Stimulated activated CD8-positive, alpha-beta memory T cell treated with anti-CD3 and anti-CD28 coated beads, Interleukin-7, amount 100 ng/mL, for 48 hours (primary cell): ENCODE data around the gene EEFSEC.

Experiments used
- DNase-seq, 2 donors: peaks; one replicate each; pipeline ENCODE4 v3.0.0-alpha.2; 2020; ENCODE audit warnings: low read depth in 1 of 2; ENCODE audit errors: extremely low read depth in 1 of 2

EEFSEC gene

DNA sequence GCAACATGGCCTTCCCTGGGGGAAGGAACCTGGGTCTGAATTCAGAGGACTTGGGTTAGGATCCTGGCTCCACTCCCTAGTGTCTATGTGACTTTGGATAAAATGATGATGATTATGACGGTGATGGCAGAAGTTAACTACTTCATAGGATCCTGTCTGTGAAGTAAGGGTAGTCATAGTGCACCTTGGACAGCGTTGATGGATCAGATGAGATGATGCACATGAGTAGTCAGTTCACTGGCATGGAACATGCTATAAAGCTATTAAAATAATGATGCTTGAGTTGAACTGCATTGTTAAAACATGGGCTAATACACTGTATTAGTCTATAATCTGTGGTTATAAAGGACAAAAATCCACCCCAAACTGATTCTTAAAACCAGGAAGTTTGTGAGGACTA, 62.0 kb downstream of the EEFSEC start:
- no peak for DNase-seq

- DNase-seq: no peak
Measured at GRCh38 chr3:128215800-128216495, 62.7 kb downstream of the EEFSEC start.

GRCh38 chr3:128217702-128218547, 64.6 kb downstream of the EEFSEC start:
- no peak for DNase-seq

GRCh38 chr3:128218548-128219257, 65.4 kb downstream of the EEFSEC start:
- no peak for DNase-seq

DNA sequence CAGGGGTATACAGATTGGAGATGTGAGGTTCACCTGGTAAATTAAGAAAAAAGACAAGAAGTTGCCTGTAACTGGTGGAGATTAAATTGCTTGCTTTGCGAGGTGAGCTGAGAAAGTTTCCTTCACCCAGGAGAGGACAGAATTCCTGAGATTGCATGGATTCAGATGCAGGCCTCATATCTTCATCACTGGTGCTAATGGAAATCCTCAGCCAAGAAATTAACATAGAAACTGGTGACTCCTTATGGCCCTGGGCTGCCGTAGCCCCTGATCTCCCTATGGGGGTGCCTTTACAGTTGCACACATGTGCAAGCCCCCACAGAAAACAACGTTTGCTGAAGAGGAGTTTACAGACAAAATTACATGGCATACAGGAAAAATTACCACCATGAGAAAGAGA, 68.0 kb downstream of the EEFSEC start:
- no peak for DNase-seq

DNA sequence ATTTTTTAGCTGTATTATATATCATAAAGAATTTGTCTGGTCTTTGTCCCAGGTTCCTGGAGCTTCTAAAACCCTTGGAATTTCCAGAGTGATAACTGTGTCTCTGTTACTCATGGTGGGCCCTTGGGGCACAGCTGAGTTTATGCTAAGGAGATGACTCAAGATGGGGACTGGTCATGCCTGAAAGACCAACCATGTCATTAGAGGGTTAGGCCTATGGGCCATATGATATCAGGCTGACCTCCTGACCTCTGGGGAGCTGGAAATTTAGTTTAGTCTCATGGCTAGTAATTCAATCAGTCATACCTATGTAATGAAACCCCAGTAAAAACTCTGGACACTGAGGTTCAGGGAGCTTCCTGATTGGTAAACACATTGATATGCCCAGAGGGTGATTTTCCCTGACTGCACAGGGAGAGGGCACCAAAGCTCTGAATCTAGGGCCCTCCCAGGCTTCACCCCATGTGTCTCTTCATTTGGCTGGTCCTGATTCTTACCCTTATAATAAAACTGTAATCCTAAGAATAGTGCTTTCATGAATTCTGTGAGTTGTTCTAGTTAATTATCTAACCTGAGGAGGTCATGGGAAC, 69.6 kb downstream of the EEFSEC start:
- DNase-seq: no peak

DNA sequence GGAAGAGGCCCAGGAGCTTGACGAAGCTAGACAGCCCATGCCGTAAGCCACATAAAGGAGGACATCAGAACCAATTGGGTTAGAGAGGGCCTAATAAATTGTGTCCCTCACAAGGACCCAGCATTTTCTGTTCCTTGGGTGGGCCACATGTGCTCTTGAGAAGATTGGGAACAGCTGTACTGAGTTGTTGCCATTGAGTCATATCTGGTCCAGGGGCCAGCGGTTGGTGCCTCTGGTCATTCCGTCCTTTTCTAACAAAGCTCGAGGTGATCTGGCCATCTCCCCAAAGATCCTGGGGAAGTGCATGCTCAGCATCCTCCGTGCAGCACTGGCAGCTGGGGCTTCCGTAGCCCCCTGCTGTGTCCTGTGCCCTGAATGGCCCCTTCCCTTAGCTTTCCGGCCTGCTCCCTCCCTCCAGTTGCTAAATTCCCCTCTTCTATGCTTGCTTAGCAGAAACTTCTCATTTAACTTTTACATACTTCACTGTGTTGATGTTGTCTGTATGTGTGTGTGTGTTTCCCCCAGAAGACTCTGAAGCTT, 73.0 kb downstream of the EEFSEC start:
- no peak for DNase-seq

DNA sequence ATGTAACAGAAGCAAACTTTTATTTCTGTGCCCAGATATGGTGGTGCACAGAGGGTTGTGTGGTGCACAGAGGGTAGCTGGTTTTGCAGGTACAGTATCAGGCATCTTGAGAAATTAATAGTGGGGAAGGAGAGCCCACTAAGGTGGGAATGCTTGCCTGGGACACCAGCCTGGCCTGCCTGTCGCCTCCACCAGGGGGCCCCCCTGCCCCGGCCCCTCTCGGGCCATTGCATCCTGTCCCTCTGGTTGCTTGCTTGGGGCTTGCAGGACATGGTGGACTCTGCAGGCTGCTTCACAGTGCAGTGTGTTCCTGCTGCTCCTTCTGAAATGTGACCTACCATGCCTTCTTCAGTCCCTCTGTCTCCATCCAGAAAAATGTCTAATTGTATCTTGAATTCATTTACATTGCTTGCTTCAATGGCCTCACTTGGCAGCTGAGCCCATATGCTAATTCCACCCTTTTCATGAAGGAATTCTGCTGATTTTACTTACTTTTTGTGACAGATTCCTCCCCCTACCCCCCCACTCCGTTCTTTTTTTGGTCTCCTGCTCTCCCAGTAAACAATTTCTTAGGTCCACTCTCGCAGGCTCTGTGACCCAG, 73.6 kb downstream of the EEFSEC start:
- DNase-seq: peak in 1 of 2 donors; percentile 4

DNA sequence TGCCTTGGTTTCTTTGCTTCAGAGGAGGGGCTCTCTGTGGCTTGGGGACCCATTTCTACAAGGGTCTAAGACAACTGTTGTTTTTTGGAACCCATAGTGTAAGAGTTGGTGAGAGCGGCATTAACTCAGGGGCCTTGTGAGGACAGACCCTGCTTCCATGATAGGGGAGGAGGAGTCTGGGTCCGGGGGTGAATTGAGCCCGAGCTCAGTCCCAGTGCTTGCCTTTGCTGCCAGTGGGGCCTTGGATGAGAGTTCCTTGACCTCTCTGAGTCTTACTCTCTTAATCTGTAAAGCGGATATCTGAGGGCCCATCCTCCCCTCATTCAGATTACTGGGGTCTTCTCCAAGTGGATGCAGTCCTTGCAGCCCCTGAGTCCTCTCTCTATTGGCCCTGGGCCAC, 74.2 kb downstream of the EEFSEC start:
- no peak for DNase-seq

GRCh38 chr3:128228366-128228910, 75.2 kb downstream of the EEFSEC start:
- DNase-seq: no peak

DNA sequence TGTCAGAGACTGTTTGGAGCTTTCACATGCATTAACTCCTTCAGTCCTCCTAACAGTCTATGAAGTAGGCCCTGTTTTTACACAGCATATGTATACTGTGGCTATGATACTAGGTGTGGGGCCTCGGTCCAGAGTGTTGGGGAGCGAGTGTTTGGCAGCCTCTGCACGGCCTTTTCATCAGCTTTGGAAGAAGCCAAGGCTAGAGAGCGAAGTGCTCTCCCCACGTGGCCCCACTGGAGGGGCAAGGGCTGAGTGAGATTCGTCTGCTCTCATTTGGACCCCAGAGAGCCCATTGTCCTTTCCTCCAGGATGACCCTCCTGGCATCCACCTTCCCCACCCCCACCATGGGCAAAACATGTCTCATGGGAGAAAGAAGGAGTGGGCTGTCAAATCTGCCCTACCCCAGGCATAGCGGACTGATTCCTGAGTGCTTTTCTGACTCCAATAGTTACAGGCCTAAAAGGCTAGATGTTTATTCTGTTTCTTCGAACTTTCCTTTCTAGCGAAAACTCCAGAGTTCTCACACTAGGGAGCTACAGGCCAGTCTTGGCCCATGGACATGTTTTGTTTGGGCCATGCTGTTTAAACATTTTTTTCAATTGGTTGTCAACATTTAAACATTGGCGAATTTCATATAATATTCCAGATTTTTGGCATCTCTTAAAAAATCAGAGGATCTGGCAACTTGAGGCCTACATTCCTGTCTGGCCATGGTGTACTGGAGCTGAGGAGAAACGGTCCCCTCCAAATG, 76.0 kb downstream of the EEFSEC start:
- no peak for DNase-seq

DNA sequence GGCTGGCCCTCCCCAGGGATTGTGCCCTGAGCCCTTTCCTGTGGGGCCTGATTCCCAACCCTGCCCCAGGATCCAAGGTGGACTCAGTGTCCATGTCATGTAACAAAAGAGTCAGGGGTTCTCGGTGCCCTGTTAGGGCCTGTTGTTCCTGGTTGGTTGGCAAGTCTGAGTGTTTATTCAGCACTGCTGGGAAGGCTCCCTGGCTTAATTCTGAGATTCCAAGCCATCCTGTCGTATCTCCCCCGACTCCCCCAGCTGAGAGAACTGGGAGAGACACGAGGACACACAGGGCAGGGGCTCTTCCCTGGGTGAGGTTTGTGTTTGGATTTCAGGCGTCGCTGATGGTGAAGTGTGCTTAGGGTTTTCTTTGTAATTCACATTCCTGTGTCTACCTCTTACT, 78.3 kb downstream of the EEFSEC start:
- no peak for DNase-seq

DNA sequence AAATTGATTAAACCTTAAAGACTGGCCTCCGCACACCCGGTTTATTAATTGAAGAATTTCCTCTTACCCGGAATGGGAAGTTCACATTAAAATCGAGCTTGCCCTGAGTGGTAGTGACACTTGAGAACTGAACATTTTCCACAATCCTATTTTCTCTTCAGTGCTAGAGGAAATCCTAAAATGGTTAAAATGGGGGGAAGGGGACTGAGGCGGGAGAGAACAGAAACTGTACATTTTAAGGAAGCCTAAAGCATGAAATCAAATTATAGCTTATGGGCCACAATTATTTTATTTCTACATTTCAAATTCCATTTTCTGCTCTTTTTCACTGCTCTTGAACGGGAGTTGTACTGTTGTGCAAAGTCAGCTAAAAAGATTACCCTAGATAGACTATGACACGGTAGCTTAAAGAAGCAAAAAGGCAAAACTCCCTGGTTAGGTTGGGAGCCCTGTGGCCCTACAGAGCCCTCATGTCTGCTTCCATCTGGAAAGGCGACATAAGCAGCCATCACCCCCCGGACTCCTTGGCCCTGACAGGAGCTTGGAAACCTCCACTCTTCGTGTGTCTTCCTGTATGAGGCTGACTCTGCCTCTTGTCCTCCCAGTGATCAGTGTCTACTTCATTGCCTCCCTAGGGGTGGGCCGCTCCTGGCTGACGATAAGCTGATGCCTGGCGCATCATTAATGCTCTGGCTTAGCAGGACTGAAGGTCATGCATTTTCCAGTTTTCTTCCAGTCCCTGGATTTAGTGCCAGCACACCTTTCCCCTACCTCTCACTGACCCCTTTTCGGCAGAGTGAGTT, 79.3 kb downstream of the EEFSEC start:
- DNase-seq: no peak

DNA sequence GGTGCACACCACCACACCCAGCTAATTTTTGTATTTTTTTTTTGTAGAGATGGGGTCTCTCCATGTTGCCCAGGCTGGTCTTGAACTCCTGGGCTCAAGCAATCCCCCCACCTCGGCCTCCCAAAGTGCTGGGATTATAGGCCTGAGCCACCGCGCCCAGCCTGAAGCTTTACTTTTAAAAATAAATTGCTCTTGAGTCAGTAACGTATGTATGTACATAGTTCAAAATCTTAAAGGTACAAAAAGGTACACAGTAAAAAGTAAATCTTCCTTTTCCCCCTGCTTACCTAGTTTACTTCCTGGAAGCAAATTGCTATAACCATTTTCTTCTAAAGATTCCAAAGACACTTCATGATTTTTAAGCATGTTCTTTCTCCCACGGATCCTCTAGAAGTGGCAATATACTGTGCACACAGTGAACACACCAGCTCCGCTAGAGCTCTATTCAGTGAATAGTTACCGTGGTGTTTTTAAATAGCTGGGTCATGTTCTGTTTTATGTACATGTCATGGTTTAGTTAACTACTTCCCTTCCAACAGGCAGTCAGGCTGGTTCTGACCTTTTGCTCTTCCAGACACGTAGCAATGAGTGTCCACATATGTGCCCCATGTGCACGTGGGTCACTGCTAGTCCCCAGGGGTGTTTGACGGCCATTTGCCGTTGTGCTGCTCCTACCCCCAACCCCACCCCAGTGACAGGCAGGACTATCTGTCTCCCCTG, 82.1 kb downstream of the EEFSEC start:
- no peak for DNase-seq

DNA sequence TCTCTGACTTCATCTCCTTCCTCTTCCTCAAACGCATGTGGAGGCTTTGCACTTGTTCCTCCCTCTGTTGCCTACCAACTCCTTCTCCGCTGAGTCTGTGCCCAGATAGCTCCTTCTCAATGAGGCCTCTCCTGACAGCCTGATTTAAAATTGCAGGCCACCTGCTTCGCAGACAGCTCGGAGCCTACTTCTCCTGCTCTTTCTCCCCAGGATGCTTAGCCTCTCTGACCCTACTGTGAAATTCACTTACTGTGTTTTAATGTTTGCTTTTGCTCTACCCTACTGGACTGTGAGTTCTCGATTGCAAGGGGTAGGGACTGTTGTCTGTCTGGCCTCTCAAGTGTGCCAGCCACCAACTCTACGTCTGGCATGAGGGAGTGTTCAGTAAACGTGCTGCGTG, 83.4 kb downstream of the EEFSEC start:
- DNase-seq: no peak

- no peak for DNase-seq
Measured at GRCh38 chr3:128237348-128238183, 84.3 kb downstream of the EEFSEC start.

DNA sequence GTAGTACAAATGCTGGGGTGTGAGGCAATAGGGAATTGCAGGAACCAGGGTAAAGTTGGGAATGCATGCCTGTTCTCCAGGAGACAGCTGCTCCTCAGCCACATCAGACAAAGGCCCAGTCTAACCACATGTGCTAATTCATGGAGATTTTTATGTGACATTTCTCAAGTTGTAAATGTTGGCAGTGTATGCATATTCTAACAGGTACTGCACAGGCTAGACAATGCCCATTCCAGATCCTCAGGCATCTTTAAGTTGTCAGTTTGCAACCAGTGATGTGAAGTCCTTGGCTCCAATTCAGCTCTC, 84.9 kb downstream of the EEFSEC start:
- DNase-seq: no peak

DNA sequence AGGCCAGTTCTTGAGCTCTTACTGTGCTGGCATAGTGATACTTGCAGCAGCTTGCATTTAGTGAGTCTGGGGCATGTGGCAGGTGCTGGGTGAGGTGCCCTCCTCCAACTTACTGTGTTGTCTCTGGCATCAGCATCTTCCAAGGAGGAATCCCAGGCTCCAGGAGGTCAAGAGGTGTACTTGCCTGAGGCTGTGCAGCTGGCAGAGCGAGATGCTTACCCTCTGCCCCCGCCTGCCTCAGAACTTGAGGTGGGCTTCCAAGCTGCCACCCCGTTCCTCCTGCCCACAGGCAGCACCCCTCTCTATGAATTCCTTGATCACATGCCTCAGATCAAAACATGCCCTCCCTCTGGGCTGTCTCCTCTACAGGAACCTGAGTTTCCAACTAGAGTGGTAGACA, 86.0 kb downstream of the EEFSEC start:
- DNase-seq: no peak
